ENCODE data around the gene CC2D2A. TPM values are rescaled to one million over a fixed set of nuclear protein-coding genes. Genes with fewer than 3 reads are reported as not detected.

The CC2D2A gene
- total RNA-seq, 1 donor from 2014 or later = 15.5 TPM

GRCh38 chr4:15558561-15558960, 88.9 kb downstream of the CC2D2A start:
- ATAC-seq (no peak), DNase-seq (no peak)
- no peak overlapping the region for H3K27ac ChIP-seq
- no peak overlapping the region for H3K4me3 ChIP-seq
- H3K4me1 ChIP-seq = no peaks in the 10 kb centered on the region
- H3K27me3 ChIP-seq = no peaks in the 10 kb centered on the region
- H3K9me3 ChIP-seq = no peaks in the 10 kb centered on the region
- intact Hi-C loops (cut with DNase I) = no loop called here
- TF ChIP-seq, protein P1, sequence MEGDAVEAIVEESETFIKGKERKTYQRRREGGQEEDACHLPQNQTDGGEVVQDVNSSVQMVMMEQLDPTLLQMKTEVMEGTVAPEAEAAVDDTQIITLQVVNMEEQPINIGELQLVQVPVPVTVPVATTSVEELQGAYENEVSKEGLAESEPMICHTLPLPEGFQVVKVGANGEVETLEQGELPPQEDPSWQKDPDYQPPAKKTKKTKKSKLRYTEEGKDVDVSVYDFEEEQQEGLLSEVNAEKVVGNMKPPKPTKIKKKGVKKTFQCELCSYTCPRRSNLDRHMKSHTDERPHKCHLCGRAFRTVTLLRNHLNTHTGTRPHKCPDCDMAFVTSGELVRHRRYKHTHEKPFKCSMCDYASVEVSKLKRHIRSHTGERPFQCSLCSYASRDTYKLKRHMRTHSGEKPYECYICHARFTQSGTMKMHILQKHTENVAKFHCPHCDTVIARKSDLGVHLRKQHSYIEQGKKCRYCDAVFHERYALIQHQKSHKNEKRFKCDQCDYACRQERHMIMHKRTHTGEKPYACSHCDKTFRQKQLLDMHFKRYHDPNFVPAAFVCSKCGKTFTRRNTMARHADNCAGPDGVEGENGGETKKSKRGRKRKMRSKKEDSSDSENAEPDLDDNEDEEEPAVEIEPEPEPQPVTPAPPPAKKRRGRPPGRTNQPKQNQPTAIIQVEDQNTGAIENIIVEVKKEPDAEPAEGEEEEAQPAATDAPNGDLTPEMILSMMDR (IDR thresholded peaks at IDR 0.05) = no peak
- peaks cover 42% of the 10 kb centered on the region for H3K36me3 ChIP-seq

GRCh38 chr4:15562114-15562513, 92.4 kb downstream of the CC2D2A start:
- ATAC-seq (no peak), DNase-seq (no peak)
- TF ChIP-seq, protein P1 (IDR thresholded peaks at IDR 0.05) = no peak
- no peak overlapping the region for H3K4me3 ChIP-seq
- H3K27ac ChIP-seq = no peak overlapping the region
- no peaks in the 10 kb centered on the region for H3K27me3 ChIP-seq
- intact Hi-C loops (cut with DNase I) = no loop called here
- no peaks in the 10 kb centered on the region for H3K4me1 ChIP-seq
- H3K36me3 ChIP-seq = peaks cover 43% of the 10 kb centered on the region
- H3K9me3 ChIP-seq = no peaks in the 10 kb centered on the region

GRCh38 chr4:15562623-15563022, 92.9 kb downstream of the CC2D2A start:
- no peak overlapping the region for H3K4me3 ChIP-seq
- intact Hi-C loops (cut with DNase I) = no loop called here
- no peak for ATAC-seq

DNA sequence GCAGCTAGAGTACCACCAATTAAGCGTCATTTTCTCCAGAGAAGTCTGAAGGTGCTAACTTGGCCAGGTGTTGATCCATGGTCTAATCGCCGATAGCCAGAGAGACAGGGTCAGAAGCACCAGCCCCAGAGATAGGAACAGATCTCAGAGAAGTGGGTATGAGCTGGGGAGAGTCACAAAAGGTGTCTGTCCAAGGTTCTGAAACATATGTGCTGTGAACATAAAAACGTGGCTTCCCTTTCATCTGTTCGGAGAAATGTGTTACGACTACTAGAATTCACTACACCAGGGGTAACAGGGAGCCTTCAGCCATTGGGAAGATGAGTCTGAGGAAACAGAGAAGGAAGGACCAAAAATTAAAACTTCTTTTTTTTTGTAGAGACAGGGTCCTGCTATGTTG, 94.2 kb downstream of the CC2D2A start:
- Histone ChIP-seq H3K4me1 (no peaks in the 10 kb centered on the region), H3K27me3 (no peaks in the 10 kb centered on the region), H3K27ac (no peak overlapping the region), H3K4me3 (no peak overlapping the region), H3K36me3 (peaks cover 61% of the 10 kb centered on the region), H3K9me3 (no peaks in the 10 kb centered on the region)
- ATAC-seq = no peak
- intact Hi-C loops (cut with DNase I) = no loop called here
- TF ChIP-seq, protein P1 (IDR thresholded peaks at IDR 0.05) = no peak
- no peak for DNase-seq

More at GRCh38 chr4:15562623-15563022, 92.9 kb downstream of the CC2D2A start:
- H3K9me3 ChIP-seq = no peaks in the 10 kb centered on the region
- TF ChIP-seq, protein P1 (IDR thresholded peaks at IDR 0.05) = no peak
- peaks cover 48% of the 10 kb centered on the region for H3K36me3 ChIP-seq
- no peak for DNase-seq
- H3K4me1 ChIP-seq = no peaks in the 10 kb centered on the region
- no peak overlapping the region for H3K27ac ChIP-seq
- H3K27me3 ChIP-seq = no peaks in the 10 kb centered on the region

GRCh38 chr4:15568821-15569220, 99.1 kb downstream of the CC2D2A start:
- ATAC-seq (no peak), DNase-seq (no peak)
- Histone ChIP-seq H3K9me3 (no peaks in the 10 kb centered on the region), H3K36me3 (peaks cover 70% of the 10 kb centered on the region), H3K27me3 (no peaks in the 10 kb centered on the region), H3K4me1 (no peaks in the 10 kb centered on the region), H3K27ac (no peak overlapping the region), H3K4me3 (no peak overlapping the region)
- intact Hi-C loops (cut with DNase I) = no loop called here
- TF ChIP-seq, protein P1 (IDR thresholded peaks at IDR 0.05) = no peak

DNA sequence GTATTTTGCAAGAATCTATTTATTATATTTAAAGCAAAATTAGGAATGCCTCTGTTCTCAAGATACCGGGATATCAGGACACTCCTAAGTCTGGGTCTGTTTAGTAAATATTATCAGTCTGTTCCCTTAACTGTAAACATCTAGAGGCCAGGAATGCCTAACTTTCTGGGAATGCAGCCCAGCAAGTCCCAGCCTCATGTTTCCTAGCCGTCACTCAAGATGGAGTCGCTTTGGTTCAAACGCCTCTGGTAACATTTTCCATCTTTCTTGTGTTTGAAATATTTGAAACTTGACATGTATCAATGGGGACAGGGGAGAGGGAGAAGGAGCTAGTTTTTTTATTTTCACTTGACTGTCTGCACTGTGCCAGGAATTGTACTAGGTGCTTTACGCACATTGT, 100.1 kb downstream of the CC2D2A start:
- TF ChIP-seq, protein P1 (IDR thresholded peaks at IDR 0.05) = no peak
- intact Hi-C loops (cut with DNase I) = no loop called here
- DNase-seq (no peak), ATAC-seq (no peak)
- no peak overlapping the region for H3K4me3 ChIP-seq
- H3K36me3 ChIP-seq = peaks cover 61% of the 10 kb centered on the region
- no peak overlapping the region for H3K27ac ChIP-seq
- H3K4me1 ChIP-seq = no peaks in the 10 kb centered on the region
- H3K9me3 ChIP-seq = no peaks in the 10 kb centered on the region
- no peaks in the 10 kb centered on the region for H3K27me3 ChIP-seq

Measured in upper lobe of right lung (tissue), 1 donor.